BLaER1 (cell line): Measurements from ENCODE around the gene CFAP53.

Experiments
- H3K27ac ChIP-seq: shearing (Covaris generic); formaldehyde crosslinking; 2 replicates; pipeline ENCODE4 v1.8.1; 2022
- H3K27me3 ChIP-seq: shearing (Covaris generic); formaldehyde crosslinking; 2 replicates; pipeline ENCODE4 v1.8.1; 2022
- H3K36me3 ChIP-seq: shearing (Covaris generic); formaldehyde crosslinking; 2 replicates; pipeline ENCODE4 v1.8.1; 2022
- H3K4me1 ChIP-seq: shearing (Covaris generic); formaldehyde crosslinking; 2 replicates; pipeline ENCODE4 v1.8.1; 2022
- H3K4me2 ChIP-seq: shearing (Covaris generic); formaldehyde crosslinking; 2 replicates; pipeline ENCODE4 v1.8.1; 2022
- H3K4me3 ChIP-seq: shearing (Covaris generic); formaldehyde crosslinking; 2 replicates; pipeline ENCODE4 v1.8.1; 2022
- H3K9ac ChIP-seq: shearing (Covaris generic); formaldehyde crosslinking; 2 replicates; pipeline ENCODE4 v1.8.1; 2022
- H3K9me3 ChIP-seq: shearing (Covaris generic); formaldehyde crosslinking; 2 replicates; pipeline ENCODE4 v1.8.1; 2022
- H4K20me1 ChIP-seq: shearing (Covaris generic); formaldehyde crosslinking; 2 replicates; pipeline ENCODE4 v1.8.1; 2022
- Cebpa-rat ChIP-seq: shearing (Covaris generic); IDR thresholded peaks from 2 replicates; pipeline ENCODE4 v1.8.1; 2022

CFAP53 gene

DNA sequence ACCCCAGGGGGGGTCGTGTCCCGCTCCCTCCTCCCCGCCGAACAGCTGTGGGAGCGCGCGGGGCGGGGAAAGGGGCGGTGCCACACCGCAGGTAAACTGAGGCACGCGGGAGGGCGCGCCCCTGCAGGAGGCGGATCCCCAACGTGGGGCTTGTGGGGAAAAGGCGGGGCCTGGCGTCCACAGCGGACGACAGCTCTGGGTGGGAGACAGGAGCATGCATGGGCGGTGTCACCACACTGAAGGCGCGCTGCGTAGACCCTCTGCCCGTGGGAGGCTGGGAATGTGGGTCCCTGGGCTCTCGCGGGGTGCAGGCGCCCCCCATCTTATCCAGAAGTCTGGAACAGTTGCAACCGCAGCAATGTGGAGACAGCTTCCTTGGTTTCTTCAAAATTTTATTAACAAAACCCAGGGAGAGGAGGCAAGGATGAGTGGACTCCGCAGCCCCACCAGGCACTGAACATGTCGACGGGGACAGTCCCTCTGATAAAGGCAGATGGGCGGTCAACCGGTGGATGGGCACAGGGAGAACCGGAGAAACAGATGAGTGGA lies 15.8 kb upstream of the CFAP53 start:
- Histone ChIP-seq H3K4me2 (peak overlapping the region; percentile 96), H3K9ac (peak overlapping the region; percentile 93), H3K4me1 (peaks cover 44% of the 10 kb centered on the region), H3K4me3 (peak overlapping the region; percentile 89), H3K27me3 (no peaks in the 10 kb centered on the region), H3K36me3 (peaks cover 67% of the 10 kb centered on the region), H4K20me1 (peaks cover 42% of the 10 kb centered on the region; the same call in 1 of the 2 replicates), H3K27ac (peak overlapping the region; percentile 91), H3K9me3 (no peaks in the 10 kb centered on the region)
- TF ChIP-seq Cebpa-rat = no peak

- Histone ChIP-seq H3K4me3 (peak within 1 kb of the TSS; percentile 89), H3K27me3 (no peaks in the 10 kb centered on the region), H3K4me1 (peaks cover 40% of the 10 kb centered on the region), H3K36me3 (peaks cover 73% of the 10 kb centered on the region), H3K9ac (peak within 1 kb of the TSS; percentile 93), H3K27ac (peak within 1 kb of the TSS; percentile 91), H4K20me1 (peaks cover 37% of the 10 kb centered on the region; the same call in 1 of the 2 replicates), H3K9me3 (no peaks in the 10 kb centered on the region), H3K4me2 (peak within 1 kb of the TSS; percentile 97)
- TF ChIP-seq Cebpa-rat = no peak
These were observed 15.1 kb upstream of the CFAP53 start, which contains the start of gene MBD1 for GRCh38 chr18:50281295-50281971. TSS of gene MBD1 (minus strand) at chr18:50281523. CDS start at chr18:50279992, 1,531 bp downstream.

GRCh38 chr18:50280707-50281294 lies 14.5 kb upstream of the CFAP53 start:
- H3K27ac ChIP-seq = peak overlapping the region; percentile 91
- H3K36me3 ChIP-seq = peaks cover 74% of the 10 kb centered on the region
- peaks cover 31% of the 10 kb centered on the region; the same call in 1 of the 2 replicates for H4K20me1 ChIP-seq
- H3K4me3 ChIP-seq = peak overlapping the region; percentile 89
- peaks cover 33% of the 10 kb centered on the region for H3K4me1 ChIP-seq
- H3K4me2 ChIP-seq = peak overlapping the region; percentile 97
- H3K27me3 ChIP-seq = no peaks in the 10 kb centered on the region
- no peak for TF ChIP-seq Cebpa-rat
- H3K9ac ChIP-seq = peak overlapping the region; percentile 93
- H3K9me3 ChIP-seq = no peaks in the 10 kb centered on the region

DNA sequence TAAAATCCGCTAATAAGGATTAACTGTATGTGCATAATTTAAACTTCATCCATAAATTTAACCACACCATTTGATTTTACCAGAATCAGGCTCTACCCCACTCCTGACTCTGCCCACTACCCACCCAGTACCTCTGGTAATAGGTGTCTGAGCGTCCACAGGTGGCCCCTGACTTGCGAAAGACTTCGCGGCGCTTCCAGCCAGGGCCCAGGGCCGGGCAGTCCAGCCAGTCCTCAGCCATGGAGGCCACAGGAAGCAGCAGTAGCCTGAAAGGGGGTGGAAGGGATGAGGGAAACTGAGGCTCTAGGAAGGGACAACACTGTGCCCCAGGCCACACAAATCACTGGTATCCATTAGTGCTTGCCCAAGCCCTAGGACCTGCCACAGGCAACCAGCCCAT lies 13.5 kb upstream of the CFAP53 start:
- peak overlapping the region; percentile 89 for H3K4me3 ChIP-seq
- H3K27me3 ChIP-seq = no peaks in the 10 kb centered on the region
- H3K27ac ChIP-seq = no peak overlapping the region
- peak overlapping the region; percentile 97 for H3K4me2 ChIP-seq
- no peak for TF ChIP-seq Cebpa-rat
- peaks cover 74% of the 10 kb centered on the region for H3K36me3 ChIP-seq
- peaks cover 30% of the 10 kb centered on the region for H3K4me1 ChIP-seq
- no peaks in the 10 kb centered on the region for H3K9me3 ChIP-seq
- peaks cover 30% of the 10 kb centered on the region; the same call in 1 of the 2 replicates for H4K20me1 ChIP-seq
- H3K9ac ChIP-seq = peak overlapping the region; percentile 93

- H3K4me2 ChIP-seq = no peak overlapping the region
- peaks cover 74% of the 10 kb centered on the region for H3K36me3 ChIP-seq
- H3K9ac ChIP-seq = no peak overlapping the region
- no peak overlapping the region for H3K4me3 ChIP-seq
- no peaks in the 10 kb centered on the region; the same call in 1 of the 2 replicates for H3K27me3 ChIP-seq
- TF ChIP-seq Cebpa-rat = no peak
- no peak overlapping the region for H3K27ac ChIP-seq
- no peaks in the 10 kb centered on the region for H3K9me3 ChIP-seq
- H4K20me1 ChIP-seq = peaks cover 30% of the 10 kb centered on the region; the same call in 1 of the 2 replicates
- peaks cover 30% of the 10 kb centered on the region for H3K4me1 ChIP-seq
These were observed 11.6 kb upstream of the CFAP53 start for GRCh38 chr18:50277942-50278341.

- TF ChIP-seq Cebpa-rat = no peak
- Histone ChIP-seq H3K9ac (no peak overlapping the region), H3K4me2 (no peak overlapping the region), H4K20me1 (peaks cover 43% of the 10 kb centered on the region; the same call in 1 of the 2 replicates), H3K27me3 (no peaks in the 10 kb centered on the region; the same call in 1 of the 2 replicates), H3K9me3 (no peaks in the 10 kb centered on the region), H3K36me3 (peaks cover 79% of the 10 kb centered on the region), H3K4me3 (no peak overlapping the region), H3K27ac (no peak overlapping the region), H3K4me1 (peaks cover 22% of the 10 kb centered on the region)
These were observed 10.2 kb upstream of the CFAP53 start for GRCh38 chr18:50276452-50276851.

DNA sequence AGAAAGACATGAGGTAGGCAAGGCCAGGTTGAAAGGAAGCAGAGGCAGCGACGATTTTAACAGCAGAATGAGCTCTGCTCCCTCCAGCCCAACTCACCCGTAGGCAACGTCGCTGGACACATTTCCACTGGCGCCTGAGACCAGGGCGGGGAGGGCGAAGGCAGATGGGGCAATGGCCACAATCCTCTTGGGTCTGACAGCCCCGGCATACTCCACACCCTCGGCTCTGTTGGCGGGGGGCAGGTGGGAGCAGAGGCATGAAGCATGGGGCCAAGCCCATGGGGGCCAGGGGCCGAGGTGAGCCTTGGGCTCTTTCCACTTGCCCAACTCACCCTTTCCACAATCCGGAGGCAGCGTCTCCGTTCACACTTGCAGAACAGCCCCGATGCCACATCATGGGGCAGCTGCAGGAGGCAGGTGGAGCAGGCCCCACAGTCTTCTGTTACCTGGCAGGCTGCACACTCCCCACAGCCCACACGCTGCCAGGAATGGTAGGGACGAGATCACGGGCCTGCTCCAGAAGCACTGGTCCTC lies 9.3 kb upstream of the CFAP53 start:
- TF ChIP-seq Cebpa-rat = no peak
- Histone ChIP-seq H3K4me1 (peaks cover 20% of the 10 kb centered on the region), H3K9ac (no peak overlapping the region), H3K36me3 (peaks cover 88% of the 10 kb centered on the region), H4K20me1 (peaks cover 45% of the 10 kb centered on the region), H3K4me2 (no peak overlapping the region), H3K9me3 (no peaks in the 10 kb centered on the region), H3K27ac (no peak overlapping the region), H3K27me3 (no peaks in the 10 kb centered on the region; the same call in 1 of the 2 replicates), H3K4me3 (no peak overlapping the region)

DNA sequence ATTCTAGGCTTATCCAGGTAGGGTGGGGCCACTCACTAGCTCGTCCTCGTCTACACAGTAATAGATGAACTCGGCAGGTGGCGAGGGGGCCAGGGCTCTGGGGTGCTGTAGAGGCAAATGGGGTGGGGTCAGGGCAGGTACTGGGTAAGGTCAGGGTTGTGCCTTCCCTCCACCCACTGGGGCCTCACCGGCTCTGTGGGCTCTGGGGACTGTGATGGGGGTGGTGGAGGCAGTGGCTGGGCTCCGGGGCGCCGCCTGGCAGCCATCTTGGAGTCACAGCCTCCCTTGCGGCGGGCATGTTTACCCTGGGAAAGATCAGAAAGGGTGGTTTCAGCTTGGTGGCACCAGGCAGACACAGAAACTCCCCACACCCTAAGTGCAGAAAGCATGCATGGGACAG lies 8.6 kb upstream of the CFAP53 start:
- Histone ChIP-seq H3K36me3 (peaks cover 94% of the 10 kb centered on the region), H3K4me2 (no peak overlapping the region), H3K9me3 (no peaks in the 10 kb centered on the region), H3K4me3 (no peak overlapping the region), H3K9ac (no peak overlapping the region), H4K20me1 (peaks cover 49% of the 10 kb centered on the region), H3K27ac (no peak overlapping the region), H3K4me1 (peaks cover 14% of the 10 kb centered on the region), H3K27me3 (no peaks in the 10 kb centered on the region; the same call in 1 of the 2 replicates)
- TF ChIP-seq Cebpa-rat = no peak

DNA sequence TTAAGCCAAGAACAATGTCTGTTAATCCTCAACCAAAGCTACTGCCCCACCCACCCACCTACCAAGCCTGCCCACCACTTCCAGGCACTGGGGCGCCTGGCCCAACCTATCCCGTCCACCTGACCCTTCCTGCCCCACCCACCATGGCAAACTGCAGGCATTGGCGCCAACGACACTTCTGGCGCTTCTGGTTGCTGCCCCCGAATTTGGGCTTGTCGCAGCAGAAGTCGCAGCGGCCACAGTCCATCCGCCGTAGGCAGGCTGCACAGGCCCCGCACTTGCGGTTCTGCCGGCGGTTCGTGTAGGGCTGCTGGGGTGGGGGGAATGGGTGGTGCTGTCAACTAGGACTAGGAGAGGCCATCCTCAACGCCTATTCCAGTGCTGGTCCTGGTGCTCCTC lies 7.7 kb upstream of the CFAP53 start:
- Histone ChIP-seq H3K4me2 (no peak overlapping the region), H3K36me3 (peaks cover 95% of the 10 kb centered on the region), H3K9me3 (no peaks in the 10 kb centered on the region), H3K27ac (no peak overlapping the region), H4K20me1 (peaks cover 47% of the 10 kb centered on the region), H3K9ac (no peak overlapping the region), H3K4me1 (peaks cover 5% of the 10 kb centered on the region), H3K27me3 (no peaks in the 10 kb centered on the region; the same call in 1 of the 2 replicates), H3K4me3 (no peak overlapping the region)
- no peak for TF ChIP-seq Cebpa-rat
